Ishikawa (cell line): ENCODE results near the gene XPO6.

Experiments
- CEBPB ChIP-seq: IDR thresholded peaks from 2 replicates; pipeline ENCODE4 v1.6.1; 2012
- CREB1 ChIP-seq: IDR thresholded peaks from 2 replicates; pipeline ENCODE4 v1.6.1; 2012; ENCODE audit warnings: low read depth
- EGR1 ChIP-seq: IDR thresholded peaks from 2 replicates; pipeline ENCODE4 v1.6.1; 2012
- EP300 ChIP-seq: IDR thresholded peaks from 2 replicates; pipeline ENCODE4 v1.6.1; 2012; ENCODE audit warnings: borderline replicate concordance
- FOXM1 ChIP-seq: IDR thresholded peaks from 2 replicates; pipeline ENCODE4 v1.6.1; 2012; ENCODE audit warnings: low read depth, borderline replicate concordance
- NFIC ChIP-seq: IDR thresholded peaks from 2 replicates; pipeline ENCODE4 v1.6.1; 2012
- RAD21 ChIP-seq: IDR thresholded peaks from 2 replicates; pipeline ENCODE4 v1.6.1; 2012; ENCODE audit warnings: low read depth
- TAF1 ChIP-seq: IDR thresholded peaks from 2 replicates; pipeline ENCODE4 v1.6.1; 2012; ENCODE audit warnings: low read depth, mild to moderate bottlenecking
- TCF12 ChIP-seq: IDR thresholded peaks from 2 replicates; pipeline ENCODE4 v1.6.1; 2012; ENCODE audit warnings: low read depth
- TEAD4 ChIP-seq: IDR thresholded peaks from 2 replicates; pipeline ENCODE4 v1.6.1; 2012
- YY1 ChIP-seq: IDR thresholded peaks from 2 replicates; pipeline ENCODE4 v1.6.1; 2012; ENCODE audit warnings: low read depth
- ZBTB7A ChIP-seq: IDR thresholded peaks from 2 replicates; pipeline ENCODE4 v1.6.1; 2012; ENCODE audit warnings: low read depth
- TF ChIP-seq, protein P1 (sequence below): IDR thresholded peaks from 2 replicates; pipeline ENCODE4 v1.6.1; 2012; ENCODE audit warnings: low read depth, mild to moderate bottlenecking
- TF ChIP-seq, protein P2 (sequence below): IDR thresholded peaks from 2 replicates; pipeline ENCODE4 v1.6.1; 2012
- TF ChIP-seq, protein P3 (sequence below): IDR thresholded peaks from 2 replicates; pipeline ENCODE4 v1.6.1; 2012

Gene XPO6

DNA sequence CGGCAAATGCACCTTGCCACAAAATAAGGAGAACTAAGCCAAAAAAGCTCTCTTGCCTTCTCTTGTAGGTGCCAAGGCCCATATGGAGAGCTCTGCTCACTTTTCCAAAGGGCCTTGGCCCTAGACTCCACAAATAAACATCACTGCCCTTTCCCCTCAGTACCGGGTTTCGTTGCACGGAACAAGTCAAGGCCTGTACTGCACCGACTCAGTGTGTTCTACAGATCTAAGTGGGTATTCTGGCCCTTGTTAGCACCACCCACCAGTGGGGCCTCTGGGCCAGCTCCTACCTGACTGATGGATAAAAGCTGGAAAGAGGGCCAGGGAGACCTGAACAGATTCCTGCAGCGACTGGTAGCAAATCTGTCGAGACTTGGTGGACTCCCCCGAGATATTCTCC is 104.5 kb downstream of the XPO6 start:
- TF ChIP-seq EP300 (no peak), ZBTB7A (no peak), EGR1 (no peak), CREB1 (no peak), CEBPB (no peak)
- TF ChIP-seq, protein P1, sequence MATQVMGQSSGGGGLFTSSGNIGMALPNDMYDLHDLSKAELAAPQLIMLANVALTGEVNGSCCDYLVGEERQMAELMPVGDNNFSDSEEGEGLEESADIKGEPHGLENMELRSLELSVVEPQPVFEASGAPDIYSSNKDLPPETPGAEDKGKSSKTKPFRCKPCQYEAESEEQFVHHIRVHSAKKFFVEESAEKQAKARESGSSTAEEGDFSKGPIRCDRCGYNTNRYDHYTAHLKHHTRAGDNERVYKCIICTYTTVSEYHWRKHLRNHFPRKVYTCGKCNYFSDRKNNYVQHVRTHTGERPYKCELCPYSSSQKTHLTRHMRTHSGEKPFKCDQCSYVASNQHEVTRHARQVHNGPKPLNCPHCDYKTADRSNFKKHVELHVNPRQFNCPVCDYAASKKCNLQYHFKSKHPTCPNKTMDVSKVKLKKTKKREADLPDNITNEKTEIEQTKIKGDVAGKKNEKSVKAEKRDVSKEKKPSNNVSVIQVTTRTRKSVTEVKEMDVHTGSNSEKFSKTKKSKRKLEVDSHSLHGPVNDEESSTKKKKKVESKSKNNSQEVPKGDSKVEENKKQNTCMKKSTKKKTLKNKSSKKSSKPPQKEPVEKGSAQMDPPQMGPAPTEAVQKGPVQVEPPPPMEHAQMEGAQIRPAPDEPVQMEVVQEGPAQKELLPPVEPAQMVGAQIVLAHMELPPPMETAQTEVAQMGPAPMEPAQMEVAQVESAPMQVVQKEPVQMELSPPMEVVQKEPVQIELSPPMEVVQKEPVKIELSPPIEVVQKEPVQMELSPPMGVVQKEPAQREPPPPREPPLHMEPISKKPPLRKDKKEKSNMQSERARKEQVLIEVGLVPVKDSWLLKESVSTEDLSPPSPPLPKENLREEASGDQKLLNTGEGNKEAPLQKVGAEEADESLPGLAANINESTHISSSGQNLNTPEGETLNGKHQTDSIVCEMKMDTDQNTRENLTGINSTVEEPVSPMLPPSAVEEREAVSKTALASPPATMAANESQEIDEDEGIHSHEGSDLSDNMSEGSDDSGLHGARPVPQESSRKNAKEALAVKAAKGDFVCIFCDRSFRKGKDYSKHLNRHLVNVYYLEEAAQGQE: no peak
- TF ChIP-seq, protein P2, sequence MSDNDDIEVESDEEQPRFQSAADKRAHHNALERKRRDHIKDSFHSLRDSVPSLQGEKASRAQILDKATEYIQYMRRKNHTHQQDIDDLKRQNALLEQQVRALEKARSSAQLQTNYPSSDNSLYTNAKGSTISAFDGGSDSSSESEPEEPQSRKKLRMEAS: no peak

DNA sequence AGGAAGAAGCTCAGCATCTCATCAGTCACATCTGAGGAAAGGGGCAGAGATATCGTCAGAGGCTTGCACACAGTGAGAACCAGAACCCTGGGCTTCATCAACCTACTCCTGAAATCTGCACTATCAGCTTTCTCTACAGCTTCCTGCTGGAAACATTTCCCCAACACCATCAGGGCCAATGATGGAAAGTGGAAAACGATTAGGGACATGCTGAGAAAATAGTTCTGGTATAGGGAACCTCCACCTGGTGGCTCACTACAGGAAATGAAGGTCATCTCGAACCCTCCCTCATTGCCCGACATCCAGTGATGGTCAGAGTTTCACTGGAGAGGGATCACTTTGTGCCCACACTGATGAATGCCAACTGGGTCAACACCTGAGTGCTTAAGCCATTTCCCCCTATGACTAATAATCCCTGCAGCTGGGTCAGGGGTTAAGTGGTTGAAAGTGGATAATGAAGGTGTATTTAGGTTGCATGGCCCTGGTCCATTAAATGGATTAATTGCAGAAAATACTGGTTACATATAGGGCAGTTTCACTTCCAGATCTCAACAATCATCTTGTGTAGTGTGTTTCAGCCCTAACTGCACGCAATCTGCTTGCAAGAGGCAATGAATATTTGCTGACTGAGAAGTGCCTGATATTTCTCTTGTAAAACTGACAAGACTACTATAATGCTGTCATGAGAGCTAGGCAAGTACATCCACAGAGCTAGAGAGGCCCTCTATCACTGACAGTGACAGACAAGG is 105.1 kb downstream of the XPO6 start:
- TF ChIP-seq CREB1 (no peak), TEAD4 (no peak), YY1 (no peak), ZBTB7A (no peak), FOXM1 (no peak), TAF1 (no peak), NFIC (no peak), EP300 (no peak), EGR1 (no peak), CEBPB (no peak), TCF12 (no peak), RAD21 (no peak)
- TF ChIP-seq, protein P1: no peak
- TF ChIP-seq, protein P3, sequence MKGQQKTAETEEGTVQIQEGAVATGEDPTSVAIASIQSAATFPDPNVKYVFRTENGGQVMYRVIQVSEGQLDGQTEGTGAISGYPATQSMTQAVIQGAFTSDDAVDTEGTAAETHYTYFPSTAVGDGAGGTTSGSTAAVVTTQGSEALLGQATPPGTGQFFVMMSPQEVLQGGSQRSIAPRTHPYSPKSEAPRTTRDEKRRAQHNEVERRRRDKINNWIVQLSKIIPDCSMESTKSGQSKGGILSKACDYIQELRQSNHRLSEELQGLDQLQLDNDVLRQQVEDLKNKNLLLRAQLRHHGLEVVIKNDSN: no peak
- TF ChIP-seq, protein P2: no peak

DNA sequence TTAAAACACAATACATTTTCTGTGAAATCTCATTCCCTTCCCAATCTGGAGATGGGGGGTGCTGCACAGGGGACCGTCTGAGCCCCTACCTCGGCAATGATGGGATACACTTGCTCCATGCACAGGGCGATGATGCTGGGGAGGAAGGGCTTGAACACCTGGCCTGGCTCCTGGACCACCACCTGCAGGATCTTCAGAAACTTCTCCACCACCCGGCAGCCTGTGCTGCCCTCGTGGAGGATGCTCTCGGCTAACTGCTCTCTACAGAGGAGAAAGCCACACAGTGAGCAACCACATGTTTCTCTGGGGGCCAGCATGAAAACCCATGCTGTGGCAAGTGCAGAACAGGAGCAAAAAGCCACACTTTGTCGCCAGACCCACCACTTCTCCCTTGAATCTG is 105.8 kb downstream of the XPO6 start:
- TF ChIP-seq FOXM1: no peak
- no peak for TF ChIP-seq YY1
- no peak for TF ChIP-seq TCF12
- TF ChIP-seq CREB1: no peak

DNA sequence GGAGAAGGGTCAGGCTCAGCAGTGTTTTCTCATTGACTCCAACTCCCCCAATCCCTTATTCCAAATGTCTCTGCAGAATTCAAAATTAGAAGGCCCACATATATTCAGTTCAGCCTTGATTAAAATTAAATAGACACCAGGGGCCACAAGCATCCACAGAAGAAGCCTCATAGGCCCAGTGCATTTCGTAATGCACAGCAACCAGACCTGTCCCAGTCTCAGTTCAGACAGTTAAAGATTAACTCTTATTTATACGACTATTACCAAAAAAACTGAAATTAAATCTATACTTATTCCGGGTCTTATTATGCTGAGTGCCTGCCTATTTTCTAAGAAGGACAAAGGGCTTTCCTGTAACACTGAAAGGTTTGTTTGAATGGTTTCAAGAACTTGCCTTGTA is 106.5 kb downstream of the XPO6 start:
- TF ChIP-seq EGR1 (no peak), NFIC (no peak), TEAD4 (no peak), RAD21 (no peak), YY1 (no peak), TCF12 (no peak), CREB1 (no peak), CEBPB (no peak), FOXM1 (no peak), ZBTB7A (no peak), EP300 (no peak), TAF1 (no peak)
- TF ChIP-seq, protein P2: no peak
- TF ChIP-seq, protein P3: no peak

DNA sequence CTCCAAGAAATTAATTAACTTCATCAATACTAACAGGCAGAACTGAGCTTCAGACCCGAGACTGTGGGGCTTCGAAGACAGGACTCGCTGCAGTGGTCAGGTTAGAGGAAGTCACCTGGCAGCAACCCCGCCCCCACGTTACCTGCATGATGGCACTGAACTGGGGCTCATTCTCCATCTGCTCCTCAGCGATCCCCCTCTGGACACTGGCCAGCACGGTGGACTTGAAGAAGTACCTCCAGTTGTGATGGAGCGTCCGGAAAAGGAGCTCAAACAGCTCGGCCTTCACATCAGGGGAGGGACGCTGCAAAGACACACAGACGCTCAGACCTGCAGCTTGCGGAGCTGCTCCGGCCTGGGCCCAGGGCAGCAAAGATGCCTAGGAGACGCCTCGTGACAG is 107.4 kb downstream of the XPO6 start:
- TF ChIP-seq, protein P1: no peak
- TF ChIP-seq ZBTB7A (no peak), FOXM1 (no peak), CREB1 (no peak)
